IMR-90 (cell line): ENCODE measurements around the gene CTSO. TPM values are rescaled to one million over a fixed set of nuclear protein-coding genes. Genes with fewer than 3 reads are reported as not detected.

Source experiments
- ATAC-seq: fragments of 200-7000 bp; cut with Tn5 transposase; 2 replicates; pipeline ENCODE4 v1.9.1; 2020; ENCODE audit warnings: low read depth, mild to moderate bottlenecking, moderate library complexity
- BruUV-seq: library from RNA; stranded (reverse); fragments of 400-500 nt; replicated peaks from 2 replicates; lab custom pipeline; 2021; lab: Mats Ljungman, UMichigan
- CTCF ChIA-PET: fragments of 300-600 bp; formaldehyde crosslinking; extraction: SDS; loops from one replicate; lab custom pipeline; 2021; ENCODE audit warnings: antibody characterized with exemption; lab: Yijun Ruan, JAX
- POLR2A ChIA-PET: fragments of 300-600 bp; sonication (Branson Sonifier 250); formaldehyde crosslinking; loops from one replicate; lab custom pipeline; 2022; ENCODE audit warnings: antibody characterized with exemption; ENCODE audit not compliant: unreplicated experiment; lab: Charles Lee
- DNase-seq: peaks from one replicate; pipeline ENCODE4 v3.0.0; 2013
- H2AFZ ChIP-seq: replicated peaks from 2 replicates; pipeline ENCODE3; 2013; ENCODE audit warnings: low read length, mild to moderate bottlenecking; ENCODE audit not compliant: poor library complexity
- H2AK5ac ChIP-seq: 2 replicates; pipeline ENCODE4 v1.6.1; 2013; ENCODE audit warnings: low read depth, low read length, inconsistent platforms
- H2AK9ac ChIP-seq: replicated peaks from 2 replicates; pipeline ENCODE3; 2013; ENCODE audit warnings: mild to moderate bottlenecking, low read depth, low read length, moderate library complexity; ENCODE audit not compliant: poor library complexity
- H2BK120ac ChIP-seq: 2 replicates; pipeline ENCODE4 v1.6.1; 2013; ENCODE audit warnings: low read depth, low read length, inconsistent platforms
- H2BK15ac ChIP-seq: 3 replicates; pipeline ENCODE4 v1.6.1; 2013; ENCODE audit warnings: low read depth, low read length, inconsistent platforms
- H2BK20ac ChIP-seq: 2 replicates; pipeline ENCODE4 v1.6.1; 2013; ENCODE audit warnings: low read depth, mild to moderate bottlenecking, inconsistent platforms, low read length, moderate library complexity
- H2BK5ac ChIP-seq: 2 replicates; pipeline ENCODE4 v1.6.1; 2013; ENCODE audit warnings: mild to moderate bottlenecking, low read depth, low read length, inconsistent platforms; ENCODE audit not compliant: poor library complexity, severe bottlenecking
- H3K14ac ChIP-seq: replicated peaks from 2 replicates; pipeline ENCODE4 v1.6.1; 2013; ENCODE audit warnings: low read depth, low read length, inconsistent platforms
- H3K18ac ChIP-seq: 2 replicates; pipeline ENCODE4 v1.6.1; 2013; ENCODE audit warnings: low read depth, low read length, control low read depth
- H3K23ac ChIP-seq: 2 replicates; pipeline ENCODE4 v1.6.1; 2013; ENCODE audit warnings: low read depth, low read length, inconsistent platforms
- H3K27ac ChIP-seq: 2 replicates; pipeline ENCODE4 v1.5.1; 2013; ENCODE audit warnings: mild to moderate bottlenecking, control low read depth, low read length; ENCODE audit not compliant: insufficient read depth
- H3K27me3 ChIP-seq: 2 replicates; pipeline ENCODE4 v1.6.1; 2013; ENCODE audit warnings: low read length; ENCODE audit not compliant: control insufficient read depth, insufficient read depth
- H3K36me3 ChIP-seq: 2 replicates; pipeline ENCODE4 v1.6.1; 2013; ENCODE audit warnings: low read length, mixed read lengths; ENCODE audit not compliant: control insufficient read depth, insufficient read depth
- H3K4ac ChIP-seq: 2 replicates; pipeline ENCODE4 v1.6.1; 2013; ENCODE audit warnings: low read depth, low read length, inconsistent platforms
- H3K4me1 ChIP-seq: 2 replicates; pipeline ENCODE4 v1.6.1; 2013; ENCODE audit warnings: low read length, mixed read lengths; ENCODE audit not compliant: control insufficient read depth, insufficient read depth
- H3K4me2 ChIP-seq: 2 replicates; pipeline ENCODE4 v1.6.1; 2013; ENCODE audit warnings: low read depth, mild to moderate bottlenecking, control low read depth, low read length, moderate library complexity
- H3K4me3 ChIP-seq: 2 replicates; pipeline ENCODE4 v1.5.1; 2013; ENCODE audit warnings: low read depth, mild to moderate bottlenecking, control low read depth, low read length, moderate library complexity; ENCODE audit not compliant: insufficient read depth
- H3K56ac ChIP-seq: 2 replicates; pipeline ENCODE4 v1.6.1; 2013; ENCODE audit warnings: low read length, inconsistent platforms; ENCODE audit not compliant: insufficient read depth; ENCODE audit errors: extremely low read depth
- H3K79me1 ChIP-seq, 2 experiments: 2 replicates each; pipeline ENCODE4 v1.6.1; 2013; ENCODE audit warnings: low read length in 2 of 2, inconsistent platforms in 1 of 2, low read depth in 1 of 2
- H3K9ac ChIP-seq: 2 replicates; pipeline ENCODE4 v1.6.1; 2013; ENCODE audit warnings: low read depth, low read length, control low read depth
- H3K9me1 ChIP-seq: 2 replicates; pipeline ENCODE4 v1.6.1; 2013; ENCODE audit warnings: low read length, inconsistent platforms; ENCODE audit not compliant: insufficient read depth
- H3K9me3 ChIP-seq: 2 replicates; pipeline ENCODE4 v1.6.1; 2013; ENCODE audit warnings: low read length; ENCODE audit not compliant: control insufficient read depth, insufficient read depth
- H4K20me1 ChIP-seq: 2 replicates; pipeline ENCODE4 v1.6.1; 2013; ENCODE audit warnings: low read length, inconsistent platforms; ENCODE audit not compliant: insufficient read depth
- H4K5ac ChIP-seq: 2 replicates; pipeline ENCODE4 v1.6.1; 2013; ENCODE audit warnings: mild to moderate bottlenecking, low read depth, low read length, control low read depth
- H4K8ac ChIP-seq, 2 experiments: 2 replicates each; pipeline ENCODE4 v1.6.1; 2013; ENCODE audit warnings: low read depth in 2 of 2, low read length in 2 of 2, control low read depth in 1 of 2, inconsistent platforms in 1 of 2
- H4K91ac ChIP-seq: 2 replicates; pipeline ENCODE4 v1.6.1; 2013; ENCODE audit warnings: low read depth, low read length, inconsistent platforms; ENCODE audit not compliant: insufficient read depth
- BHLHE40 ChIP-seq: fragments of 150-350 bp; IDR thresholded peaks from 2 replicates; pipeline ENCODE4 v1.6.1; 2016; ENCODE audit warnings: mild to moderate bottlenecking, low read depth, low read length
- CEBPB ChIP-seq: IDR thresholded peaks from 2 replicates; pipeline ENCODE4 v1.6.1; 2012; ENCODE audit warnings: low read depth, low read length, improper control_type of control experiment
- CTCF ChIP-seq: conservative IDR thresholded peaks from 2 replicates; pipeline ENCODE4 v1.5.1; 2012; ENCODE audit warnings: mild to moderate bottlenecking, low read depth, low read length, improper control_type of control experiment
- ELK1 ChIP-seq: fragments of 150-350 bp; IDR thresholded peaks from 2 replicates; pipeline ENCODE4 v1.6.1; 2016; ENCODE audit warnings: low read depth, mild to moderate bottlenecking, low read length, moderate library complexity, borderline replicate concordance
- FOS ChIP-seq: fragments of 150-350 bp; IDR thresholded peaks from 2 replicates; pipeline ENCODE4 v1.6.1; 2016; ENCODE audit warnings: low read depth, low read length
- MAFK ChIP-seq: IDR thresholded peaks from 2 replicates; pipeline ENCODE4 v1.6.1; 2012; ENCODE audit warnings: low read depth, low read length, improper control_type of control experiment
- NFE2L2 ChIP-seq: fragments of 150-350 bp; IDR thresholded peaks from 2 replicates; pipeline ENCODE4 v1.6.1; 2016; ENCODE audit warnings: low read depth, mild to moderate bottlenecking, low read length
- RCOR1 ChIP-seq: IDR thresholded peaks from 2 replicates; pipeline ENCODE4 v1.6.1; 2012; ENCODE audit warnings: mild to moderate bottlenecking, low read length, improper control_type of control experiment; ENCODE audit not compliant: insufficient replicate concordance
- SMC3 ChIP-seq: fragments of 150-350 bp; IDR thresholded peaks from 2 replicates; pipeline ENCODE4 v1.6.1; 2016; ENCODE audit warnings: low read depth, mild to moderate bottlenecking, antibody characterized with exemption, low read length, moderate library complexity
- USF2 ChIP-seq: fragments of 150-350 bp; IDR thresholded peaks from 2 replicates; pipeline ENCODE4 v1.6.1; 2017; ENCODE audit warnings: mild to moderate bottlenecking, antibody characterized with exemption, low read length, low read depth
- dilution Hi-C: fragments of 300-500 bp; cut with HindIII; formaldehyde crosslinking; loops from one replicate; pipeline ENCODE4 v1.14.3; 2018; ENCODE audit warnings: low sequenced_read_pairs; ENCODE audit not compliant: unreplicated experiment
- in situ Hi-C: fragments of 300-500 bp; cut with MboI; formaldehyde crosslinking; loops from 3 replicates; pipeline ENCODE4 v1.14.3; 2019; ENCODE audit warnings: low sequenced_read_pairs, inconsistent platforms, mixed read lengths
- intact Hi-C: fragments of 100-400 bp; cut with micrococcal nuclease; formaldehyde crosslinking; loops from 2 replicates; pipeline ENCODE4 v1.10.0; 2022
- polyA plus RNA-seq, 3 experiments: library from polyadenylated mRNA; depleted of rRNA; stranded (reverse); fragments of >200 nt; gene quantifications; 2 replicates each; pipeline ENCODE4 v1.2.3, GENCODE V29; 2012; ENCODE audit warnings: low replicate concordance in 1 of 3
- total RNA-seq: library from RNA; depleted of rRNA; stranded (reverse); fragments of >200 nt; gene quantifications from 2 replicates; pipeline ENCODE4 v1.2.3, GENCODE V29; 2012

Gene CTSO
- total and polyA plus RNA-seq, 2 of the 4 experiments (the other 2 are of a cell fraction): 2.9 to 3.9 TPM

- no TSS peak for BruUV-seq
- Histone ChIP-seq H2AK5ac (no peak overlapping the region), H3K9me1 (no peaks in the 10 kb centered on the region), H2BK5ac (no peak overlapping the region), H4K91ac (no peak overlapping the region), H3K36me3 (no peaks in the 10 kb centered on the region), H2AK9ac (no peak overlapping the region), H3K18ac (no peak overlapping the region), H3K23ac (no peak overlapping the region), H3K9ac (no peak overlapping the region), H3K27ac (no peak overlapping the region), H3K56ac (no peak overlapping the region), H2AFZ (no peak overlapping the region), H3K4ac (no peak overlapping the region), H2BK120ac (no peak overlapping the region), H3K4me3 (no peak overlapping the region), H2BK20ac (no peak overlapping the region), H2BK15ac (no peak overlapping the region), H3K9me3 (no peaks in the 10 kb centered on the region), H3K4me1 (no peaks in the 10 kb centered on the region), H3K4me2 (no peak overlapping the region), H3K79me1 (no peaks in the 10 kb centered on the region), H3K14ac (no peak overlapping the region), H3K27me3 (no peaks in the 10 kb centered on the region), H4K20me1 (no peaks in the 10 kb centered on the region), H4K5ac (no peak overlapping the region), H4K8ac (no peak overlapping the region)
- no peak for DNase-seq
- CTCF ChIA-PET: interaction anchor here (1.0 kb wide), 1 partner anchor 12 kb away, joined by 3 read pairs; no protein-coding TSS in a partner anchor
- ATAC-seq: no peak
- in situ Hi-C loops: no loop called here
- TF ChIP-seq RCOR1 (no peak), MAFK (no peak), ELK1 (no peak), CTCF (no peak), BHLHE40 (no peak), SMC3 (no peak), USF2 (no peak), CEBPB (no peak), NFE2L2 (no peak), FOS (no peak)
- dilution Hi-C loops: no loop called here
- POLR2A ChIA-PET: no interaction called here
- intact Hi-C loops: no loop called here
Measured at GRCh38 chr4:155995069-155995468, 41.4 kb upstream of the CTSO start.
